ENCODE data around the gene MAP3K4.

MAP3K4 gene

GRCh38 chr6:160991406-160992060 lies at the start of gene MAP3K4:
MAP3K4 (plus strand) TSS chr6:160991769; CDS start chr6:160991932, 163 bp downstream.
- peak; percentile 87 for DNase-seq

GRCh38 chr6:160943997-160944396 lies 47.6 kb upstream of the MAP3K4 start:
- DNase-seq, result no peak

- DNase-seq, result no peak
Measured at GRCh38 chr6:160945516-160946177, 45.9 kb upstream of the MAP3K4 start.

GRCh38 chr6:160949531-160949930 lies 42.0 kb upstream of the MAP3K4 start:
- no peak for DNase-seq

GRCh38 chr6:160950507-160950906 lies 41.1 kb upstream of the MAP3K4 start:
- DNase-seq, result no peak

GRCh38 chr6:160951187-160952030 lies 40.2 kb upstream of the MAP3K4 start:
- DNase-seq, result no peak

- DNase-seq, result no peak
Measured at GRCh38 chr6:160952633-160953281, 38.8 kb upstream of the MAP3K4 start.

GRCh38 chr6:160955508-160956295 lies 35.9 kb upstream of the MAP3K4 start:
- no peak for DNase-seq

- no peak for DNase-seq
Measured at GRCh38 chr6:160956300-160957035, 35.1 kb upstream of the MAP3K4 start.

- no peak for DNase-seq
Measured at GRCh38 chr6:160959726-160960435, 31.7 kb upstream of the MAP3K4 start.

- DNase-seq, result no peak
Measured at GRCh38 chr6:160960839-160961238, 30.7 kb upstream of the MAP3K4 start.

- DNase-seq, result no peak
Measured at GRCh38 chr6:160962835-160963623, 28.5 kb upstream of the MAP3K4 start.

GRCh38 chr6:160963651-160964050 lies 27.9 kb upstream of the MAP3K4 start:
- no peak for DNase-seq

- no peak for DNase-seq
Measured at GRCh38 chr6:160965893-160966292, 25.7 kb upstream of the MAP3K4 start.

GRCh38 chr6:160966493-160967229 lies 24.9 kb upstream of the MAP3K4 start:
- no peak for DNase-seq

GRCh38 chr6:160967351-160967750 lies 24.2 kb upstream of the MAP3K4 start:
- no peak for DNase-seq

GRCh38 chr6:160967833-160968232 lies 23.7 kb upstream of the MAP3K4 start:
- DNase-seq, result no peak

- DNase-seq, result no peak
Measured at GRCh38 chr6:160971171-160971570, 20.4 kb upstream of the MAP3K4 start.

- DNase-seq, result no peak
Measured at GRCh38 chr6:160972111-160972510, 19.5 kb upstream of the MAP3K4 start.

Data from left hindlimb (tissue), 1 donor.